Measurements from ENCODE around the gene HTT. TPM values are rescaled to one million over a fixed set of nuclear protein-coding genes. Genes with fewer than 3 reads are reported as not detected.

The HTT gene
- total RNA-seq, 1 experiment from 2014 or later = 66.8 TPM

- Histone ChIP-seq H3K27ac (ENCODE audit: low read depth, low read length, poor library complexity, severe bottlenecking) (no peak overlapping the region), H3K36me3 (ENCODE audit: insufficient read depth, low read length, poor library complexity, severe bottlenecking) (peaks cover 31% of the 10 kb centered on the region), H3K9me3 (ENCODE audit: low read depth, low read length, poor library complexity, severe bottlenecking) (no peaks in the 10 kb centered on the region), H3K4me1 (ENCODE audit: insufficient read depth, low read length, poor library complexity, severe bottlenecking) (no peaks in the 10 kb centered on the region), H3K27me3 (replicated peaks; ENCODE audit: insufficient read depth, low read depth, low read length, poor library complexity) (no peaks in the 10 kb centered on the region), H3K4me3 (ENCODE audit: low read depth, low read length, poor library complexity, severe bottlenecking) (no peak overlapping the region)
- intact Hi-C loops (cut with micrococcal nuclease; ENCODE audit: unreplicated experiment) = no loop called here
- no TSS peak for BruUV-seq (replicated peaks)
- POLR2A ChIA-PET (ENCODE audit: low non-redundant PET) = no interaction called here
- CTCF ChIA-PET = no interaction called here
- TF ChIP-seq EZH2 (IDR thresholded peaks at IDR 0.05; ENCODE audit: borderline replicate concordance, low read depth, low read length, poor library complexity, severe bottlenecking) (no peak), CTCF (conservative IDR thresholded peaks at IDR 0.05; ENCODE audit: low read depth, low read length) (no peak)
- no peak for DNase-seq (ENCODE audit: low spot score)
These were observed 154.8 kb downstream of the HTT start for GRCh38 chr4:3229328-3229727.

- ChIA-PET POLR2A (ENCODE audit: low non-redundant PET) (no interaction called here), CTCF (no interaction called here)
- DNase-seq (ENCODE audit: low spot score) = no peak
- H3K4me3 ChIP-seq (ENCODE audit: low read depth, low read length, poor library complexity, severe bottlenecking) = no peak overlapping the region
- BruUV-seq (replicated peaks) = no TSS peak
- no peaks in the 10 kb centered on the region for H3K9me3 ChIP-seq (ENCODE audit: low read depth, low read length, poor library complexity, severe bottlenecking)
- H3K27ac ChIP-seq (ENCODE audit: low read depth, low read length, poor library complexity, severe bottlenecking) = no peak overlapping the region
- intact Hi-C loops (cut with micrococcal nuclease; ENCODE audit: unreplicated experiment) = no loop called here
- H3K36me3 ChIP-seq (ENCODE audit: insufficient read depth, low read length, poor library complexity, severe bottlenecking) = peaks cover 28% of the 10 kb centered on the region
- no peaks in the 10 kb centered on the region for H3K4me1 ChIP-seq (ENCODE audit: insufficient read depth, low read length, poor library complexity, severe bottlenecking)
- H3K27me3 ChIP-seq (replicated peaks; ENCODE audit: insufficient read depth, low read depth, low read length, poor library complexity) = no peaks in the 10 kb centered on the region
- TF ChIP-seq CTCF (conservative IDR thresholded peaks at IDR 0.05; ENCODE audit: low read depth, low read length) (no peak), EZH2 (IDR thresholded peaks at IDR 0.05; ENCODE audit: borderline replicate concordance, low read depth, low read length, poor library complexity, severe bottlenecking) (no peak)
These were observed 155.5 kb downstream of the HTT start for GRCh38 chr4:3229964-3230363.

GRCh38 chr4:3231471-3231870, 157.0 kb downstream of the HTT start:
- Histone ChIP-seq H3K9me3 (ENCODE audit: low read depth, low read length, poor library complexity, severe bottlenecking) (no peaks in the 10 kb centered on the region), H3K27ac (ENCODE audit: low read depth, low read length, poor library complexity, severe bottlenecking) (no peak overlapping the region), H3K4me1 (ENCODE audit: insufficient read depth, low read length, poor library complexity, severe bottlenecking) (no peaks in the 10 kb centered on the region), H3K4me3 (ENCODE audit: low read depth, low read length, poor library complexity, severe bottlenecking) (no peak overlapping the region), H3K27me3 (replicated peaks; ENCODE audit: insufficient read depth, low read depth, low read length, poor library complexity) (no peaks in the 10 kb centered on the region), H3K36me3 (ENCODE audit: insufficient read depth, low read length, poor library complexity, severe bottlenecking) (peaks cover 36% of the 10 kb centered on the region)
- DNase-seq (ENCODE audit: low spot score) = no peak
- TF ChIP-seq CTCF (conservative IDR thresholded peaks at IDR 0.05; ENCODE audit: low read depth, low read length) = no peak
- TF ChIP-seq EZH2 (IDR thresholded peaks at IDR 0.05; ENCODE audit: borderline replicate concordance, low read depth, low read length, poor library complexity, severe bottlenecking) = no peak
- no TSS peak for BruUV-seq (replicated peaks)
- ChIA-PET CTCF (no interaction called here), POLR2A (ENCODE audit: low non-redundant PET) (no interaction called here)
- intact Hi-C loops (cut with micrococcal nuclease; ENCODE audit: unreplicated experiment) = no loop called here
